DND-41 (cell line): ENCODE results near the gene CDH12.

ENCODE experiments used
- EZH2 ChIP-seq: IDR thresholded peaks from 3 replicates; pipeline ENCODE4 v1.6.1; 2012; ENCODE audit warnings: borderline replicate concordance, low read depth, mild to moderate bottlenecking, moderate library complexity, low read length, inconsistent platforms; ENCODE audit not compliant: severe bottlenecking
- TF ChIP-seq, protein P1 (sequence below): IDR thresholded peaks from 2 replicates; pipeline ENCODE4 v1.5.1; 2012; ENCODE audit warnings: borderline replicate concordance, low read length, moderate library complexity, mild to moderate bottlenecking; ENCODE audit not compliant: poor library complexity, severe bottlenecking; ENCODE audit errors: extremely low read depth

DNA sequence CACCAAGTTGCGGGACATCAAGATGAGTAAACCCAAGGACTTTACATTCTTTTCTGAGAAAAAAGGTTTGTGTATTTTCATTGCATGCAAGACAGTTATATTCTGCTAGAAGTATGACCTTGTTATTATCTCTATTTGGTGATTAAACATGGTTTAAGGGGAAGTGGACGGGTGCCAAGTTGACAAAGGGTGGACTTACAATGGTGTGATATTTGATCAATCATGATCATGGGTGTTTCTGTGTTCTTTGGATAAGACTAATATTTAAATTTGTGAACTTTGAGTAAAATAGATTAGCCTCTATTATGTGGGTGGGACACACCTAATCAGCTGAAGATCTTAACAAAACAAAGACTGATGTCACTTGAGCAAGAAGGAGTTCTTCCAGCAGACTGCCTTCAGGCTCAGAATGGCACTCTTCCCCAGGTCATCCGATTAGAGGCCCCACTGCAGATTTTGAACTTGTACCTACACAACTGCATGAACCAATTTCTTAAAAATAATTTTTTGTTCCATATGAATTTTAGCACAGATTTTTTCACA is 782.9 kb downstream of the CDH12 start:
- TF ChIP-seq, protein P1, sequence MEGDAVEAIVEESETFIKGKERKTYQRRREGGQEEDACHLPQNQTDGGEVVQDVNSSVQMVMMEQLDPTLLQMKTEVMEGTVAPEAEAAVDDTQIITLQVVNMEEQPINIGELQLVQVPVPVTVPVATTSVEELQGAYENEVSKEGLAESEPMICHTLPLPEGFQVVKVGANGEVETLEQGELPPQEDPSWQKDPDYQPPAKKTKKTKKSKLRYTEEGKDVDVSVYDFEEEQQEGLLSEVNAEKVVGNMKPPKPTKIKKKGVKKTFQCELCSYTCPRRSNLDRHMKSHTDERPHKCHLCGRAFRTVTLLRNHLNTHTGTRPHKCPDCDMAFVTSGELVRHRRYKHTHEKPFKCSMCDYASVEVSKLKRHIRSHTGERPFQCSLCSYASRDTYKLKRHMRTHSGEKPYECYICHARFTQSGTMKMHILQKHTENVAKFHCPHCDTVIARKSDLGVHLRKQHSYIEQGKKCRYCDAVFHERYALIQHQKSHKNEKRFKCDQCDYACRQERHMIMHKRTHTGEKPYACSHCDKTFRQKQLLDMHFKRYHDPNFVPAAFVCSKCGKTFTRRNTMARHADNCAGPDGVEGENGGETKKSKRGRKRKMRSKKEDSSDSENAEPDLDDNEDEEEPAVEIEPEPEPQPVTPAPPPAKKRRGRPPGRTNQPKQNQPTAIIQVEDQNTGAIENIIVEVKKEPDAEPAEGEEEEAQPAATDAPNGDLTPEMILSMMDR = no peak
- no peak for TF ChIP-seq EZH2
